HG03159 (cell line): ENCODE data around the gene SEC23B.

Source experiments
- ATAC-seq: cut with Tn5 transposase; IDR thresholded peaks from one replicate; pipeline ENCODE4 v1.9.1; 2021; ENCODE audit warnings: mild to moderate bottlenecking, moderate library complexity; ENCODE audit not compliant: unreplicated experiment

SEC23B gene

GRCh38 chr20:18585134-18585533 lies 77.4 kb downstream of the SEC23B start:
- no peak for ATAC-seq

DNA sequence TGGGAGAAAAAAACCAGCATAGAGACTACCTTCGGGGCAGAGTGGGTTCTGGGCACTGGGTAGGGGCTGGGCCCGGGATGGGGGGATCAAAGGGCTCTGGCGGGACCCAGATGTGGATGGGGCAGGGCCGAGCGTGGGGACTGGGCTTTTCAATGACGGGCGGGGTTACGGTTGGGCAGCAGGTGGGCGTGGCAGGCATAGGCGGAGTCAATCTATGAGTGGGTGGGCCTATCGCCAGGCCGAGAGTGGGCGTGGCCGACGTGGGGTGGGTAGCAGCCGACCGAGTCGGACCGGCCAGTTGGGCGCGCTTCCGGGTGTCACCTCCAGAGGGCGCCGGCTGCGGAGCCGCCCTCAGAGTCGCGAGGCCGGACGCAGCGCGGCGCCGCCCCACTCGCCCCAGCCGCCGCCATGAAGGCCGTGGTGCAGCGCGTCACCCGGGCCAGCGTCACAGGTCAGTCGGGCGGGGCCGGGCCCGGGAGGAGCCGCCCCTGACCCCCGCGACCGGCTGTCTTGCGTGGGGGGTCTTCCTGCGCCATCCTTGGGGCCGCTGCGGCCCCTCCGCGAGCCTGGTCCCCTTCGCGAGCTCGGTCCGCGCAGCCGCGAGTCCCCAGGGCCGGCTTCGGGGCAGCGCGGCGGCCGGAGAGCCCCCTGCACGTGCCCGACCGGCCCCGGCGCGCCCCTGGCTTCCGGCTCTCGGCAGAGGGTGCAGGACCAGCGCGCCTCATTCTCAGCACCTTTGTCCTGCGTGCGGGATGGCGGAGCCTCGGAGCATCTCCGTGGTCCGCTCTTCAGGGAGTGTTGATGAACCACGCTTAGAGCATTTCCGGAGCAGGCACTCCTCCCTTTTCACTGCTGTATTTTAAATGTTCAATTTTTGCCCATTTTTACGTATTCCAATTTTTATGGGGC lies 80.2 kb downstream of the SEC23B start, which contains the start of gene DTD1:
TSS of gene DTD1 (plus strand) at position 390 of the 909 bp plus-strand sequence. CDS start at position 409, 19 bp downstream.
- ATAC-seq, result peak; percentile 94

- no peak for ATAC-seq
Measured at GRCh38 chr20:18588574-18588933, 80.8 kb downstream of the SEC23B start.

GRCh38 chr20:18589941-18590674 lies 82.4 kb downstream of the SEC23B start:
- ATAC-seq, result no peak

- no peak for ATAC-seq
Measured at GRCh38 chr20:18596270-18596669, 88.5 kb downstream of the SEC23B start.

DNA sequence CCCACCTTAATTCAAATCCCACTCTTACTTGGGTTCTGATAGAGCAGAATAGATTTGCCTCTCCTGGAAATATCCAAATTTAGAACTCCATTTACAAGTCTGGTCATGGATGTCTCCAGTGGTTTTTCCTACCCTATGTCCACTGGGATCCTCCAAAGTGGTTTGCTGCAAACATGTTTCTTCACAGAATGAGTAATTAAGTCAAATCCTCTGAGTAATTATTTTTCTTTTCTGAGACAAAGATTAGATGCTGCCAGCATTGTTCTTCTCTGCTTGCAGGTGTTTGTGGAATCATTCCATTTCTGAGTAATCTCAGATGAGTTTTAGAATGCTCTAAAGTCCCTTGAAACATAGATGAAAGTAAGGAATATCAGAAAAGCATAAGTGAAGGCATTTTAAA lies 102.0 kb downstream of the SEC23B start:
- ATAC-seq, result no peak
